ENCODE data around the gene MAB21L4. TPM values are rescaled to one million over a fixed set of nuclear protein-coding genes. Genes with fewer than 3 reads are reported as not detected.

Gene MAB21L4
- polyA plus RNA-seq, 1 of the 3 experiments (the other 2 are of a cell fraction): not detected

DNA sequence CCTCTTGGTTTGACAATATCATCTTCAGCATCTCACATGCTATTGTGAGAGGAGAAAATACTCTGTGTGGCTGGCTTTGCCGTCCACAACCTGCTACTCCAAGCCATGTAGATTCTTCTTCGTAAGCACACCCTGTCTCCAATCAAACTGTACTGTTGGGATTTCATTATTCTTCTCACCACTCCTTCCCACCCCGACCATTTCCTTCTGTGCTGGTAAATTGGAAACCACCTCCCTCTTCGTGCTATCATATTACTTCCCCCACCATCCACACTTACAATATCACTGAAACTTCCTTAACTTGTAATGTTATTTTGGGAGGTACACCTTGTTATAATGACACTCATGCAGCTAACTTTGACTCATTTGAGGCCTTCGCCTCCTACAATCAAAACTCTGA lies 30.6 kb downstream of the MAB21L4 start:
- Histone ChIP-seq H3F3A (replicated peaks; ENCODE audit: insufficient read depth) (no peaks in the 10 kb centered on the region), H3K4me3 (ENCODE audit: low read depth in 2 of 2, low read length in 1 of 2) (no peak overlapping the region), H4K20me1 (ENCODE audit: insufficient read depth) (no peaks in the 10 kb centered on the region), H3K9me2 (no peaks in the 10 kb centered on the region), H3K27me3 (ENCODE audit: insufficient read depth) (peaks cover 19% of the 10 kb centered on the region), H3K4me2 (no peak overlapping the region), H3K79me2 (ENCODE audit: insufficient read depth) (no peaks in the 10 kb centered on the region), H3K9me3 (no peaks in the 10 kb centered on the region), H2AFZ (ENCODE audit: low read depth) (no peak overlapping the region), H3K36me3 (replicated peaks in 1 of 2; ENCODE audit: control insufficient read depth in 1 of 2, insufficient read depth in 2 of 2, low read length in 1 of 2) (no peaks in the 10 kb centered on the region), H3K4me1 (ENCODE audit: control insufficient read depth in 1 of 2, insufficient read depth in 2 of 2, low read depth in 1 of 2, low read length in 1 of 2) (no peaks in the 10 kb centered on the region), H3K27ac (ENCODE audit: low read depth in 2 of 2, low read length in 1 of 2) (no peak overlapping the region), H3K9ac (no peak overlapping the region)
- CTCF ChIA-PET: no interaction called here
- TF ChIP-seq FOXM1 (IDR thresholded peaks at IDR 0.05; ENCODE audit: low read depth) (no peak), ELF1 (IDR thresholded peaks at IDR 0.05) (no peak), TCF12 (IDR thresholded peaks at IDR 0.05) (no peak), EZH2phosphoT487 (IDR thresholded peaks at IDR 0.05; ENCODE audit: borderline replicate concordance, low read depth) (no peak), POLR2AphosphoS5 (IDR thresholded peaks at IDR 0.05; ENCODE audit: low read depth, low read length) (no peak), YY1 (IDR thresholded peaks at IDR 0.05; ENCODE audit: low read depth) (no peak), RCOR1 (IDR thresholded peaks at IDR 0.05; ENCODE audit: low read length) (no peak), RFX5 (IDR thresholded peaks at IDR 0.05; ENCODE audit: low read length) (no peak)
- TF ChIP-seq, protein P1, sequence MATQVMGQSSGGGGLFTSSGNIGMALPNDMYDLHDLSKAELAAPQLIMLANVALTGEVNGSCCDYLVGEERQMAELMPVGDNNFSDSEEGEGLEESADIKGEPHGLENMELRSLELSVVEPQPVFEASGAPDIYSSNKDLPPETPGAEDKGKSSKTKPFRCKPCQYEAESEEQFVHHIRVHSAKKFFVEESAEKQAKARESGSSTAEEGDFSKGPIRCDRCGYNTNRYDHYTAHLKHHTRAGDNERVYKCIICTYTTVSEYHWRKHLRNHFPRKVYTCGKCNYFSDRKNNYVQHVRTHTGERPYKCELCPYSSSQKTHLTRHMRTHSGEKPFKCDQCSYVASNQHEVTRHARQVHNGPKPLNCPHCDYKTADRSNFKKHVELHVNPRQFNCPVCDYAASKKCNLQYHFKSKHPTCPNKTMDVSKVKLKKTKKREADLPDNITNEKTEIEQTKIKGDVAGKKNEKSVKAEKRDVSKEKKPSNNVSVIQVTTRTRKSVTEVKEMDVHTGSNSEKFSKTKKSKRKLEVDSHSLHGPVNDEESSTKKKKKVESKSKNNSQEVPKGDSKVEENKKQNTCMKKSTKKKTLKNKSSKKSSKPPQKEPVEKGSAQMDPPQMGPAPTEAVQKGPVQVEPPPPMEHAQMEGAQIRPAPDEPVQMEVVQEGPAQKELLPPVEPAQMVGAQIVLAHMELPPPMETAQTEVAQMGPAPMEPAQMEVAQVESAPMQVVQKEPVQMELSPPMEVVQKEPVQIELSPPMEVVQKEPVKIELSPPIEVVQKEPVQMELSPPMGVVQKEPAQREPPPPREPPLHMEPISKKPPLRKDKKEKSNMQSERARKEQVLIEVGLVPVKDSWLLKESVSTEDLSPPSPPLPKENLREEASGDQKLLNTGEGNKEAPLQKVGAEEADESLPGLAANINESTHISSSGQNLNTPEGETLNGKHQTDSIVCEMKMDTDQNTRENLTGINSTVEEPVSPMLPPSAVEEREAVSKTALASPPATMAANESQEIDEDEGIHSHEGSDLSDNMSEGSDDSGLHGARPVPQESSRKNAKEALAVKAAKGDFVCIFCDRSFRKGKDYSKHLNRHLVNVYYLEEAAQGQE (IDR thresholded peaks at IDR 0.05; ENCODE audit: low read depth, low read length): no peak
- POLR2A ChIA-PET: no interaction called here
- WGBS (ENCODE audit: low lambda C conversion rate): 39% methylated on average over 5 of the region's 5 CpGs
- no peak for DNase-seq

DNA sequence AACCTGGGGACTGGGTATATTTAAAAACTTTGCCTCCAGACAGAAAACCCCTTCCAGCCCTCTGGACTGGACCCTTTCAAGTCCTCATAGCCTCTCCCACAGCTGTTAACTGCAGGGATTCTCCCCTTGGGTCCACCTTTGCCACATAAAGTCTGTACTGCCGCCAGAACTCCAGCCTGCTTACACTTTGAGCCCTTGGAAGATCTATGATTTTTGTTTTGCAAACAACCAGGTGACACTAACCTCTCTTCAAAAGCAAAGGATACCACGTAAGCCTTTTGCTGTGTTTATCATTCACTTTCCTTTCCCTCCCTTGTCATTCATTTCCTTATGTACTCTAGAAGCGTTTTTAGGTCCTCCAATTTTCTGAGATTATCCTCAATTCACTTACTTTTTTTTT lies 31.5 kb downstream of the MAB21L4 start:
- no peak overlapping the region for H3K27ac ChIP-seq (ENCODE audit: low read depth in 2 of 2, low read length in 1 of 2)
- H3K27me3 ChIP-seq (ENCODE audit: insufficient read depth): peaks cover 19% of the 10 kb centered on the region
- no peaks in the 10 kb centered on the region for H3K79me2 ChIP-seq (ENCODE audit: insufficient read depth)
- no peaks in the 10 kb centered on the region for H3K36me3 ChIP-seq (replicated peaks in 1 of 2; ENCODE audit: control insufficient read depth in 1 of 2, insufficient read depth in 2 of 2, low read length in 1 of 2)
- CTCF ChIA-PET: interaction anchor here (6.4 kb wide), 1 partner anchor 13 kb away, joined by 44 read pairs; no protein-coding TSS in a partner anchor
- H3K9me3 ChIP-seq: no peaks in the 10 kb centered on the region
- POLR2A ChIA-PET: no interaction called here
- H3F3A ChIP-seq (replicated peaks; ENCODE audit: insufficient read depth): no peaks in the 10 kb centered on the region
- no peak overlapping the region for H2AFZ ChIP-seq (ENCODE audit: low read depth)
- no peak overlapping the region for H3K4me2 ChIP-seq
- DNase-seq: no peak
- H3K4me1 ChIP-seq (ENCODE audit: control insufficient read depth in 1 of 2, insufficient read depth in 2 of 2, low read depth in 1 of 2, low read length in 1 of 2): no peaks in the 10 kb centered on the region
- H3K9ac ChIP-seq: no peak overlapping the region
- H4K20me1 ChIP-seq (ENCODE audit: insufficient read depth): no peaks in the 10 kb centered on the region
- H3K4me3 ChIP-seq (ENCODE audit: low read depth in 2 of 2, low read length in 1 of 2): no peak overlapping the region
- H3K9me2 ChIP-seq: no peaks in the 10 kb centered on the region
- 31% methylated on average over 3 of the region's 3 CpGs for WGBS (ENCODE audit: low lambda C conversion rate)
- TF ChIP-seq FOSL2 (IDR thresholded peaks at IDR 0.05; ENCODE audit: borderline replicate concordance, low read depth): no peak
- TF ChIP-seq, protein P2, sequence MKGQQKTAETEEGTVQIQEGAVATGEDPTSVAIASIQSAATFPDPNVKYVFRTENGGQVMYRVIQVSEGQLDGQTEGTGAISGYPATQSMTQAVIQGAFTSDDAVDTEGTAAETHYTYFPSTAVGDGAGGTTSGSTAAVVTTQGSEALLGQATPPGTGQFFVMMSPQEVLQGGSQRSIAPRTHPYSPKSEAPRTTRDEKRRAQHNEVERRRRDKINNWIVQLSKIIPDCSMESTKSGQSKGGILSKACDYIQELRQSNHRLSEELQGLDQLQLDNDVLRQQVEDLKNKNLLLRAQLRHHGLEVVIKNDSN (IDR thresholded peaks at IDR 0.05; ENCODE audit: borderline replicate concordance, low read depth): no peak
- TF ChIP-seq NFIC (IDR thresholded peaks at IDR 0.05; ENCODE audit: borderline replicate concordance): no peak
- TF ChIP-seq GABPA (IDR thresholded peaks at IDR 0.05; ENCODE audit: low read depth): no peak
- TF ChIP-seq JUND (IDR thresholded peaks at IDR 0.05): no peak
- no peak for TF ChIP-seq POLR2AphosphoS5 (IDR thresholded peaks at IDR 0.05; ENCODE audit: low read depth, low read length)
- TF ChIP-seq, protein P3, sequence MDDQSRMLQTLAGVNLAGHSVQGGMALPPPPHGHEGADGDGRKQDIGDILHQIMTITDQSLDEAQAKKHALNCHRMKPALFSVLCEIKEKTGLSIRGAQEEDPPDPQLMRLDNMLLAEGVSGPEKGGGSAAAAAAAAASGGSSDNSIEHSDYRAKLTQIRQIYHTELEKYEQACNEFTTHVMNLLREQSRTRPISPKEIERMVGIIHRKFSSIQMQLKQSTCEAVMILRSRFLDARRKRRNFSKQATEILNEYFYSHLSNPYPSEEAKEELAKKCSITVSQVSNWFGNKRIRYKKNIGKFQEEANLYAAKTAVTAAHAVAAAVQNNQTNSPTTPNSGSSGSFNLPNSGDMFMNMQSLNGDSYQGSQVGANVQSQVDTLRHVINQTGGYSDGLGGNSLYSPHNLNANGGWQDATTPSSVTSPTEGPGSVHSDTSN (IDR thresholded peaks at IDR 0.05): no peak
- no peak for TF ChIP-seq FOXM1 (IDR thresholded peaks at IDR 0.05; ENCODE audit: low read depth)
- TF ChIP-seq, protein P1 (IDR thresholded peaks at IDR 0.05; ENCODE audit: low read depth, low read length): no peak
- TF ChIP-seq TCF12 (IDR thresholded peaks at IDR 0.05): no peak
- no peak for TF ChIP-seq MEF2A (IDR thresholded peaks at IDR 0.05; ENCODE audit: borderline replicate concordance, low read depth)
- TF ChIP-seq MXI1 (IDR thresholded peaks at IDR 0.05; ENCODE audit: low read depth, low read length): no peak
- TF ChIP-seq, protein P4, sequence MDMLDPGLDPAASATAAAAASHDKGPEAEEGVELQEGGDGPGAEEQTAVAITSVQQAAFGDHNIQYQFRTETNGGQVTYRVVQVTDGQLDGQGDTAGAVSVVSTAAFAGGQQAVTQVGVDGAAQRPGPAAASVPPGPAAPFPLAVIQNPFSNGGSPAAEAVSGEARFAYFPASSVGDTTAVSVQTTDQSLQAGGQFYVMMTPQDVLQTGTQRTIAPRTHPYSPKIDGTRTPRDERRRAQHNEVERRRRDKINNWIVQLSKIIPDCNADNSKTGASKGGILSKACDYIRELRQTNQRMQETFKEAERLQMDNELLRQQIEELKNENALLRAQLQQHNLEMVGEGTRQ (IDR thresholded peaks at IDR 0.05; ENCODE audit: borderline replicate concordance, low read depth, low read length): no peak
- TF ChIP-seq RFX5 (IDR thresholded peaks at IDR 0.05; ENCODE audit: low read length): no peak
- TF ChIP-seq GATA2 (CRISPR knock-in tag; IDR thresholded peaks at IDR 0.05): no peak
